Activated CD4-positive, alpha-beta T cell treated with anti-CD3 and anti-CD28 coated beads for 24 hours (primary cell): Measurements from ENCODE around the gene NRF1.
"Not testable (repeated sequence)": the region's sequence is repeated elsewhere in the genome, so short reads cannot be mapped to it uniquely, and the experiment has no call there.

Experiments used
- DNase-seq, 2 donors: peaks; one replicate each; pipeline ENCODE4 v3.0.0-alpha.2; 2020; ENCODE audit warnings: low read depth in 2 of 2

NRF1 gene

GRCh38 chr7:129649128-129649690, 37.7 kb downstream of the NRF1 start:
- no peak for DNase-seq

GRCh38 chr7:129650056-129650758, 38.7 kb downstream of the NRF1 start:
- DNase-seq, result no peak

GRCh38 chr7:129652914-129653313, 41.4 kb downstream of the NRF1 start:
- DNase-seq, result no peak

- DNase-seq, result no peak
These were observed 44.3 kb downstream of the NRF1 start for GRCh38 chr7:129655811-129656210.

- no peak for DNase-seq
These were observed 45.8 kb downstream of the NRF1 start for GRCh38 chr7:129657363-129657762.

GRCh38 chr7:129659907-129660306, 48.4 kb downstream of the NRF1 start:
- not testable (repeated sequence) for DNase-seq

- DNase-seq, result no peak
These were observed 50.2 kb downstream of the NRF1 start for GRCh38 chr7:129661645-129662182.

- not testable (repeated sequence) for DNase-seq
These were observed 51.7 kb downstream of the NRF1 start for GRCh38 chr7:129663240-129663639.

GRCh38 chr7:129664029-129665012, 52.8 kb downstream of the NRF1 start:
- no peak for DNase-seq

- DNase-seq, result no peak
These were observed 53.5 kb downstream of the NRF1 start for GRCh38 chr7:129665013-129665401.

GRCh38 chr7:129667116-129667515, 55.6 kb downstream of the NRF1 start:
- DNase-seq, result no peak

- DNase-seq, result no peak
These were observed 56.0 kb downstream of the NRF1 start for GRCh38 chr7:129667551-129667950.

GRCh38 chr7:129669901-129670300, 58.4 kb downstream of the NRF1 start:
- DNase-seq, result no peak

GRCh38 chr7:129670656-129671055, 59.1 kb downstream of the NRF1 start:
- no peak for DNase-seq

- no peak for DNase-seq
These were observed 59.7 kb downstream of the NRF1 start for GRCh38 chr7:129671266-129671665.

GRCh38 chr7:129674475-129674874, 63.0 kb downstream of the NRF1 start:
- not testable (repeated sequence) for DNase-seq

GRCh38 chr7:129675521-129675920, 64.0 kb downstream of the NRF1 start:
- DNase-seq, result no peak

GRCh38 chr7:129676017-129676897, 64.7 kb downstream of the NRF1 start:
- no peak for DNase-seq

- no peak for DNase-seq
These were observed 66.3 kb downstream of the NRF1 start for GRCh38 chr7:129677796-129678195.

- no peak for DNase-seq
These were observed 67.1 kb downstream of the NRF1 start for GRCh38 chr7:129678606-129679005.

GRCh38 chr7:129680400-129680799, 68.9 kb downstream of the NRF1 start:
- no peak for DNase-seq
